EH (cell line): Measurements from ENCODE around the gene RASSF4.

Source experiments
- DNase-seq: peaks from one replicate; pipeline ENCODE4 v3.0.0-alpha.2; 2015; ENCODE audit warnings: low read depth

The RASSF4 gene, protein sequence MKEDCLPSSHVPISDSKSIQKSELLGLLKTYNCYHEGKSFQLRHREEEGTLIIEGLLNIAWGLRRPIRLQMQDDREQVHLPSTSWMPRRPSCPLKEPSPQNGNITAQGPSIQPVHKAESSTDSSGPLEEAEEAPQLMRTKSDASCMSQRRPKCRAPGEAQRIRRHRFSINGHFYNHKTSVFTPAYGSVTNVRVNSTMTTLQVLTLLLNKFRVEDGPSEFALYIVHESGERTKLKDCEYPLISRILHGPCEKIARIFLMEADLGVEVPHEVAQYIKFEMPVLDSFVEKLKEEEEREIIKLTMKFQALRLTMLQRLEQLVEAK

GRCh38 chr10:44959247-44960087 lies at the start of gene RASSF4:
RASSF4 (plus strand) TSS chr10:44959802; CDS start chr10:44970203, 10,401 bp downstream.
- peak; percentile 87 for DNase-seq

GRCh38 chr10:44909910-44910309 lies 49.7 kb upstream of the RASSF4 start:
- DNase-seq: no peak

DNA sequence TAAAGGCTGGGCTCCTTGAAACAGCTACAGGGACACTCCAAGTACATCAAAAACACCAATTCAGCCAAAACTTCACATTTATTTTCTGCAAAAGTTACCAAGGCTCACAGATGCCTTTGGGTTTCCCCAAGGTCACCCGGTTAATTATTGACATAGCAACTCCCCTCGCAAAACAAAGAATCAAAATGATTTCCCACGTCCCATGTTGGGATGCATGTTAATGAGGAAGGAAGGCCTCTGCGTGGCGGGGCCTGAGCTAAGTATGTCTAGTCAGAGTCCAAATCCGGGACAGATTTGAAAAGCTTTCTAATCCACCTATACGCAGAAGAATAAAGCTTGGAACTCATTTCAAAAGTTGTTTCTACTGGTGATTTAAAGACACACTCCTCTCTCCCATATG lies 49.0 kb upstream of the RASSF4 start:
- no peak for DNase-seq

DNA sequence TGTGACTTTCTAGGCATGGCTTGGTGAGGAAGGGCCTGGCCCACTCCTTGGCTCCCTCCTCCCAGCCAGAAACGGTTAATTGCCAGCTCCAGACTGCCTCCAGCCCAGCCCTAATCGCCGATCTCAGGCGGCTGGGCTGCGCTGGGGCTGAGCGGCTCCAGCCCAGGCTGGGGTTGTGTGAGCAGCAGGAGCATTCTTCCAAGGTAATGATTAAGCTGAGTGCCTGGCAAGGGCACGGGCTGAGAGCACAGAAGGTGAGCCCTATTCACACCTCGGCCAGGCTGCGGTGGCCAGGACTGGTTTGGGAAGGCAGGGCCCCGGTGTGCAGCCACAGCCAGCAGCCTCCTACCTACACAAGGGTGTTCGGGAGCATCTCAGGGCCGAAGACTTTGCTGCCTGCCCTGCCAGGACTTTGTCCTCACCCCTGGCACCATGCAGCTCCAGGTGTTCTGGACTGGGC lies 48.5 kb upstream of the RASSF4 start, which contains the start of gene TMEM72:
Gene TMEM72, plus strand, starts transcription at position 257 of the 460 bp plus-strand sequence. Its CDS starts 176 bp downstream, at position 433.
- DNase-seq: no peak

- DNase-seq: no peak
These were observed 47.7 kb upstream of the RASSF4 start for GRCh38 chr10:44911951-44912350.

DNA sequence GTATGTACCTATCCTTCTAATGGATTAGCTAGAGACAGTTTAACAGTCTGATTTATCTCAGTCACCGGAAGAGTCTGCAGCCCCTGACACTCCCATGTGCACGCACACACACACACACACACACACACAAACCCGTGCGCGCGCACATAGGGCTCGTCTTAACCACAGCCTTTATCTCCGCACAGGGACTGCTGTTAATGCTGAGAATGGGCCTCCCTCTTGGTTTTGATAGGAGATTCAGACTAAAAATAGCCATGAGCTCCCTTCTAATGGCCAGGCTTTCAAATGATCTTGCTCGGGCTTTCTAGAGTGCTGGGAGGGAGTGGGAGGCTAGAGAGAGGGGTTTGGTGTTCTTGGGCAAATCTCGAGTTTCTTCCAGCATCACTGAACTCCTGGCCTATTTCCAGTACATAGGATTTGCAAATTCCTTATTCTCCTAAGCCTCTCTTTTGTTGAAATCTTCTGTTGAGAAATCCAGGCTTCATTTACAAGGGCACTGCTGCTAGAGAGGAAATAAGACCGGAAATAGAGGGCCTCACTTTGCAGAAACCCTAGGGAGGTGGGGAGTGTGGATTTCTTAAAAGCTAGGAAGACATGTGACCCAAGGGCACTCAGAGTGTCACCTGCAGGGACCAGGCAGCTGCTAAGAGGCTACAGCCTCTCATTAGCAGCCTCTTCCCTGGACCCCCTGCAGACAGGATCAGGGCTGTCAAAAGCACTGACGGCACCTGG lies 46.1 kb upstream of the RASSF4 start:
- no peak for DNase-seq

- no peak for DNase-seq
These were observed 44.7 kb upstream of the RASSF4 start for GRCh38 chr10:44914891-44915290.

DNA sequence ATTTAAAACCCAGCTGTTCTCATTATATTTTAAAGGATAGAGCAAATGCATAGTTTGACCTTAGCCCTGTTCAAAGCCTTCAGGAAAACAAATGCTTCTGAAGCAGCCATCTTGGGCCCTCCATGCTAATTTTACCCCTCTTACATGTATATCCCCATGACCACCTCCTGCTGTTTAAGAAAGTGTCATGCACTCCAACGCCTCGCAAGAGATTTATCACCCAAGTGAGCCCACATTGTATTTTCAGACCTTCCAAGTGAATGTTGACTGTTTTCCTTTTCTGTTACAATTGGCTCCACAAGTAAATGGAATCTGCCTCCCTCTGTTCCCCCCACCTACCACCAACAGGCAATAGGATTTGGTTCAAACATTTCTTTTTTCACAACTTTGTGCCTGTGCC lies 43.2 kb upstream of the RASSF4 start:
- DNase-seq: no peak

DNA sequence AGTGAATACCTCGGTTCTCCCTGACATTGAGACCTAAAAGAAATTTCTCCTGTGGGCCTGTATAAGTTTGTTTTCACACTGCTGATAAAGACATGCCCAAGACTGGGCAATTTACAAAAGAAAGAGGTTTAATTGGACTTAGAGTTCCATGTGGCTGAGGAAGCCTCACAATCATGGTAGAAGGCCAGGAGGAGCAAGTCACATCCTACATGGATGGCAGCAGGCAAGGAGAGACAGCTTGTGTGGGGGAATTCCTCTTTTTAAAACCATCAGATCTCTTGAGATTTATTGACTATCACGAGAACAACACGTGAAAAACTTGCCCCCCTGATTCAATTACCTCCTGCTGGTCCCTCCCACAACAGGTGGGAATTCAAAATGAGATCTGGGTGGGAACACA lies 41.8 kb upstream of the RASSF4 start:
- no peak for DNase-seq

DNA sequence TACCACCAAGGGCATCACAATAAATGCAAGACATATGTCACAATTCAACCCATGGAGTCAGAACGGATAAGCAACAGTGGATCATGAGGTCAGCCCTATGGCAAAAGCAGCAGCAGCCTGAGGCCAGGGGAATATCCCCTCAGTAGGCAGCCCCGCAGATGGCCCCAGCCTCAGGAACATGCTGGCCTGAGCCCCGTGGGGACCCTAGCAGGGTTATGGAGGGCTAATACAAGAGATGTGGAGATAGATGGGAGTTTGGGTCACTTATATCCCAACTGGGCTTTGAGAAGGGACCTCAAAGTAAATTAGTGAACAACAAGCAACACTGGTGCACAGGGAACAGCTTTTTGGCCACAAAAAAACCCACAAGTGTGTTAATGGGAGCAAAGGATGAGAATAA lies 39.4 kb upstream of the RASSF4 start:
- DNase-seq: no peak

DNA sequence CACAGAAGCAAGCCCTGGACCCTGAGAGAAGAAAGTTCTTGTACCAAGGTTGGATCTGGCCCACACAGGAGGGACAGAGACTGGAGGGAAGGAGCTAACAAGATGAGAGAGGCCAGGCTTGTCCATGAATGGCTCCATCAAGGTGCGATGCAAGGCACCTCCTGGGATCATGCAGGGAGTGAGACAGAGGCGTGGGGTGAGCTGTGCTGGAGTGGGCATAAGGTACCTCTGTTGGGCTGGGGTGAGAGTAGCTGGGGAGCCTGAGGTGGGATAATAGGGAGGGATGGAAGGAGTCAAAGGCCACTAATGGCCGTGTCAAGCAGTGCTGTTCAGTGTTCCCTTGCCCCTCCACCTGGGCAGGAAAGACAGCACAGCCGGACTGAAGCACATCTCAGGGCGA lies 38.5 kb upstream of the RASSF4 start:
- DNase-seq: no peak

DNA sequence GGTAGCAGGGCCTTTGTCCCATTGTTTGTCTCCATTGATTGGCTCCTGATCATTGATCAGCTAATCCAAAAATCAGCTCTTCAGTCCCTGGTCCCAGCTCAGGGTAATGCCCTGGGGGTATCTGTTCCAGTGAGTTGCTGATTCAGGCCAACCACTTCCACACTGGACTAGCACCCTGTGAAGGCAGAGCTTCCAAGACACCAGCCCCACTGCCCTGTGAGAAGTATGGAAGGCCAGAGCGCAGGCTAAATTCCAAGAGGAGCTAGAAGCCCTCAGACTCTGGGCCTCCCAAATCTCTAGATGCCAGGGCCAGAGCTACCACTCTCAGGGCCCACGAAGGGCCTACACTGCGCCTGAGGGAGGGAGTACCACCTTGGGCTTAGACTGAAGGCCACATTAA lies 38.1 kb upstream of the RASSF4 start:
- DNase-seq: no peak

DNA sequence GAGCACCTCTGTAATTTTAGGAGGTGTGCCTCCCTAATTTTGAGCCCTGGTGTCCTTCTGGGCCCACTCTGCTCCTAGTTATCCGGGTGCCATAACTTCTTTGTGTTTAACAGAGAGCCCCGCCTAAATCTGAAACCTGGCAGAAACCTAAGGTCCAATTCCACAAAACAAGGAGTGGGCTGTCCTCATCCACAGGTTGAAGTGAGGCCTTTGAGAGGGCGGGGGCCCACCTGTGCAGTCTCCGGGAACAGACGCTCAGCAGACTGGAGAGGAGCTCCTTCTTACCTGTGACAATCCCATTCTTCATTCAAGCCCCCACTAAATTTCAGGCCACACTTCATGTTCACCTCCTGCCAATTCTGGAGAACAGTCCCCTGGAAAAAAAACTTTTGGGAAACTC lies 37.6 kb upstream of the RASSF4 start:
- DNase-seq: no peak

- DNase-seq: no peak
These were observed 36.6 kb upstream of the RASSF4 start for GRCh38 chr10:44922796-44923545.

DNA sequence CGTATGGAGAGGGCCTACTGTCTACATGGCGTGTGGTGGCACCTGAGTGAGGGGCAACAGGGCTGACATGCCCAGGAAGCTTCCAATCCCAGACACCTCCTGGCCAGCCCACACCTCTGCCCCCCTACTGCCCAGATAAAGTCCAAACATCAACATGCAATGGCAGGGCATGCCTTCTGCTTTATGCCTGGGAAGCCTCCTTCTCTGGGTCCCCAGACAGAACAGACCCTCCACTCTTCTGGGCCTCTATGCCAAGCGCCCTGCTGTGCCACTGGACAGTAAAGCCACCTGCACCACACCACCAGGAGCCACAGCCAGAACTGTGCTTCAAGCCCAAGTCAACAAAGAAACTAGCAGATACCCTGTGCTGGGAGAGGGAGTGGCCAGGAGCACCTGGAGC lies 36.0 kb upstream of the RASSF4 start:
- no peak for DNase-seq

DNA sequence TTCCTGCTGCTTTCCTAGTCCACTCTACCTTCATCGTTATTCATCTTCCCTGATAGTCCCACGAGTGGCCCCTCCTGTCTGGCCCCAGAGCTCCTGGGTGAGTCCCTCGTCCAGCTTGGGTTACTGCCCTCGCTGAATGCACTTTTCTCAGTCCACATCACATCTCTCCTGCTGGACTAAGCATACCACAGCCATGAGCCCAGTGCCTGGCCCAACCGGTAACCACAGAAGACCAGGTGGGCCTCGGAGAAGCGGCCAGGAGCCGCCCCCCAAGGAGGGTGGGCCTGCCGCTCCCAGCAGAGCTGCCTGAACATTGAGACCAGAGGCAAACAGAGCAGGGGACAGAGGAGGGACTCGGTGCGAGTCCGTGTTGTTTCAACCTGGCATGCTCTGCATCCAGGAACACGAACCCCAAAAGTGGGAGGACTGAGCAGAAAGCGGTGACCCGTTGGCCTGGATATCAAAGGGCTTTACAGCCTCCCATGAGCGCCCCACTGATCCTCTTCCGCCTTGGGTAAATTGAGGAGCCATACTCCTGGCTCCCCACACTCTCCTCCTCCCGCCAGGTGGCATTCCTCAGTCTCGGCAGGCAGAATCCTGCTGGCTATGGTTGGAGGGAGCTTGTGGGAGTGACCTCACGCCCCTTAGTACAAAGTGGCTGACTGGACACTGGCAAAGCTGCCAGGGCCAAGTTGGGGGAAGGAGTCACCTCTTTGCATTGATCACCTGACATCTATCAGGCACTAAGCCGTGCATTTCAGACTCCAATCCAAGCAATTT lies 35.2 kb upstream of the RASSF4 start:
- no peak for DNase-seq

DNA sequence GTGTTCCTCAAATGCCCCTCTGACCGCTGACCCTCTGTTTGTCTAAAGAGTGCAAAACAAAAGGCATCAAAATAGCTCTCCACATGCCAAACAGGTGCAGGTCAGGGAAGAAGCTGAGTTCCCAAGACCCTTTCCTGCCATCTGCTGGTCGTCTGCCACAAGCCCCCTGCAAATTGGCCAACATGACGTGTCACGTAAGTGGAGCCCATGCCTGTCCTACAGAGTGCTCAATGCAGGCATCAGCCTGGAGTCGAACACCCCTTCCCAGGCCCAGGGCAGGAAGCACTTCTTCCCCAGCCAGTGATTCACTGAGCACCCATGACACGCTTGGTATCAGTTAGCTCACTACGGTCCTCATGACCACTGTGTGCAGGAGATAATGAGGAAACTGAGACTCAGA lies 34.4 kb upstream of the RASSF4 start:
- DNase-seq: peak; percentile 27

GRCh38 chr10:44925811-44926750 lies 33.5 kb upstream of the RASSF4 start:
- no peak for DNase-seq

DNA sequence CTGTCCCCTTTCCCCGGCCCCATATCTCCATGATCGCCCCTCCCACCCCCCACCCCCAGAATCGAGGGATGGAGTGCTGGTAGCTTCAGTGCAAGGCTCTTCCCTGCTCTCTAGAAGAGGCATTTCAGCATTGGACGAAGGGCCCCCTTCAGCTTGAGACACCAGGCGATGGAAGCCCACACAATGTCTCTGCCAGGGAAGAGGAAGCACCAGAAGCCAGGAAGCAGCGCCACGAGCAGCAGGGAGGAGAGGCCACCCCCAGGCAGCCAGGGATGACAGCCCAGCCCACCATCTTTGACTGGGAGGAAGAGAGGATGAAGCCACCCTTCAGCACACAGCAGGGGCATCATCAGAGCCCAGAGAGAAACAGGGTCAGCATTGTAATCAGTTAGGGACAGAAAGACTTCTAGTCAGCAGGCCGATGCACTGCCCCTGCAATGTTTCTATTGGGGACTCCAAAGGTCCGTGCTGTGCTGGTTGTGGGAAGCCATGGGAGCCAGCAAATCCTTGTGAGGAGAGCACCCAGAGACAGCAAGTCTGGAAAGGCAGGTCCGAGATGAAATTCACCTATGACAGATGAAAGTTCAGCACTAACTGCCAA lies 32.8 kb upstream of the RASSF4 start:
- no peak for DNase-seq
